C4-2B (cell line): Measurements from ENCODE around the gene SLC9A9.

Experiments used
- ZFX ChIP-seq: fragments of 450-650 bp; IDR thresholded peaks from 2 replicates; pipeline ENCODE4 v1.6.1; 2017
- TF ChIP-seq, protein P1 (sequence below): fragments of 450-650 bp; conservative IDR thresholded peaks from 2 replicates; pipeline ENCODE4 v1.5.1; 2017; ENCODE audit warnings: mild to moderate bottlenecking

DNA sequence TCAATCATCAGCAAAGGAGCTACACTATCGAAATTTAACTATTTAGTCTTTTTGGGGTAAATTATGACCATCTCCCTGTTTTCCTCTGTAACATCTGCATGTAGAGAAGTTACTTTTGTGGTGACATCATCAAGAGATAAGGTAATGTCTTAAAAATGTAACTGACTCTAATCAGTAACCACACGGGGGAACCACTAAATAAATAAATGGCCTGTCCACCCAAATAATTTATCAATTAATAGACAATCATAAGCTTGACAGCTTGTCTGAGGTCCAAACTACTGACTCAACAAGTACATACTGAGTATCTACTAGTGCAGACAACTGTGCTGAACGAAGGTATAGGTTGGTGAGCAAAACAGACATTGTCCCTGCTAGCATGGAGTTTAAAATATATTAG lies 219.3 kb downstream of the SLC9A9 start:
- TF ChIP-seq, protein P1, sequence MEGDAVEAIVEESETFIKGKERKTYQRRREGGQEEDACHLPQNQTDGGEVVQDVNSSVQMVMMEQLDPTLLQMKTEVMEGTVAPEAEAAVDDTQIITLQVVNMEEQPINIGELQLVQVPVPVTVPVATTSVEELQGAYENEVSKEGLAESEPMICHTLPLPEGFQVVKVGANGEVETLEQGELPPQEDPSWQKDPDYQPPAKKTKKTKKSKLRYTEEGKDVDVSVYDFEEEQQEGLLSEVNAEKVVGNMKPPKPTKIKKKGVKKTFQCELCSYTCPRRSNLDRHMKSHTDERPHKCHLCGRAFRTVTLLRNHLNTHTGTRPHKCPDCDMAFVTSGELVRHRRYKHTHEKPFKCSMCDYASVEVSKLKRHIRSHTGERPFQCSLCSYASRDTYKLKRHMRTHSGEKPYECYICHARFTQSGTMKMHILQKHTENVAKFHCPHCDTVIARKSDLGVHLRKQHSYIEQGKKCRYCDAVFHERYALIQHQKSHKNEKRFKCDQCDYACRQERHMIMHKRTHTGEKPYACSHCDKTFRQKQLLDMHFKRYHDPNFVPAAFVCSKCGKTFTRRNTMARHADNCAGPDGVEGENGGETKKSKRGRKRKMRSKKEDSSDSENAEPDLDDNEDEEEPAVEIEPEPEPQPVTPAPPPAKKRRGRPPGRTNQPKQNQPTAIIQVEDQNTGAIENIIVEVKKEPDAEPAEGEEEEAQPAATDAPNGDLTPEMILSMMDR: no peak
- TF ChIP-seq ZFX: no peak
